Liver (tissue), 9 donors: ENCODE measurements around the gene FOLR1. TPM values are rescaled to one million over a fixed set of nuclear protein-coding genes. Genes with fewer than 3 reads are reported as not detected.

Source experiments
- DNase-seq: peaks from one replicate; pipeline ENCODE4 v3.0.0-alpha.2; 2017; ENCODE audit warnings: low spot score
- H3K27ac ChIP-seq, 2 donors: one replicate each; pipeline ENCODE4 v1.7.0; 2013; ENCODE audit warnings: inconsistent platforms in 2 of 2, low read length in 2 of 2, control low read depth in 1 of 2, low read depth in 1 of 2, mild to moderate bottlenecking in 1 of 2
- H3K27me3 ChIP-seq, 4 donors: one replicate each; pipeline versions ENCODE4 v1.6.1 to v1.7.0; 2013; ENCODE audit warnings: low read length in 3 of 4, inconsistent platforms in 1 of 4, mild to moderate bottlenecking in 1 of 4, moderate library complexity in 1 of 4; ENCODE audit not compliant: control insufficient read depth in 4 of 4, insufficient read depth in 4 of 4
- H3K36me3 ChIP-seq, 4 donors: one replicate each; pipeline versions ENCODE4 v1.6.1 to v1.7.0; 2013; ENCODE audit warnings: low read length in 3 of 4, mild to moderate bottlenecking in 3 of 4, low read depth in 1 of 4, moderate library complexity in 1 of 4; ENCODE audit not compliant: control insufficient read depth in 4 of 4, insufficient read depth in 3 of 4
- H3K4me1 ChIP-seq, 4 donors: one replicate each; pipeline versions ENCODE4 v1.6.1 to v1.7.0; 2013; ENCODE audit warnings: low read length in 3 of 4, mild to moderate bottlenecking in 3 of 4, moderate library complexity in 1 of 4; ENCODE audit not compliant: control insufficient read depth in 4 of 4, insufficient read depth in 4 of 4
- H3K4me3 ChIP-seq, 3 donors: one replicate each; pipeline versions ENCODE4 v1.6.1 to v1.7.0; 2013; ENCODE audit warnings: low read length in 3 of 3, control low read depth in 1 of 3, low read depth in 1 of 3, mild to moderate bottlenecking in 1 of 3
- H3K9ac ChIP-seq, 2 donors: one replicate each; pipeline ENCODE4 v1.7.0; 2013; ENCODE audit warnings: low read length in 2 of 2, mild to moderate bottlenecking in 2 of 2, moderate library complexity in 2 of 2, control low read depth in 1 of 2, low read depth in 1 of 2
- H3K9me3 ChIP-seq, 4 donors: one replicate each; pipeline versions ENCODE4 v1.6.1 to v1.7.0; 2013; ENCODE audit warnings: low read length in 3 of 4; ENCODE audit not compliant: control insufficient read depth in 4 of 4
- EGR1 ChIP-seq, 2 donors: IDR thresholded peaks; 2 replicates each; pipeline ENCODE4 v1.6.1; 2016 to 2018; ENCODE audit warnings: antibody characterized with exemption in 2 of 2, low read depth in 2 of 2
- FOXA1 ChIP-seq: IDR thresholded peaks from 2 replicates; pipeline ENCODE4 v1.6.1; 2016; ENCODE audit warnings: antibody characterized with exemption
- HNF4A ChIP-seq, 2 donors: conservative IDR thresholded peaks; 2 replicates each; pipeline ENCODE4 v1.6.1; 2016; ENCODE audit warnings: antibody characterized with exemption in 2 of 2, mild to moderate bottlenecking in 2 of 2
- HNF4G ChIP-seq: IDR thresholded peaks from 2 replicates; pipeline ENCODE4 v1.6.1; 2016; ENCODE audit warnings: antibody characterized with exemption
- JUND ChIP-seq, 2 donors: IDR thresholded peaks; 2 replicates each; pipeline ENCODE4 v1.6.1; 2016; ENCODE audit warnings: antibody characterized with exemption in 2 of 2
- RAD21 ChIP-seq, 2 donors: IDR thresholded peaks; 2 replicates each; pipeline ENCODE4 v1.6.1; 2016; ENCODE audit warnings: antibody characterized with exemption in 2 of 2, mild to moderate bottlenecking in 2 of 2
- RXRA ChIP-seq, 2 donors: IDR thresholded peaks; 2 replicates each; pipeline ENCODE4 v1.6.1; 2017 to 2018; ENCODE audit warnings: antibody characterized with exemption in 2 of 2, mild to moderate bottlenecking in 1 of 2
- TAF1 ChIP-seq: conservative IDR thresholded peaks from 2 replicates; pipeline ENCODE4 v1.6.1; 2016; ENCODE audit warnings: antibody characterized with exemption, mild to moderate bottlenecking
- WGBS: extraction: QIAGEN DNeasy Blood & Tissue Kit; methylation state at CpG from one replicate; pipeline ENCODE4 v1.1.7; 2013; 5-methylcytosine and 5-hydroxymethylcytosine counted together
- polyA plus RNA-seq, 2 donors: library from polyadenylated mRNA; stranded (reverse) in 1 of 2; unstranded in 1 of 2; fragments of 200-250 nt in 1 of 2; fragments of >200 nt in 1 of 2; fragmentation: Nextera tagmentation in 1 of 2; extraction: Ambion mirVana in 1 of 2; gene quantifications; one replicate each; pipeline versions ENCODE4 v1.2.1 to v1.2.3, GENCODE V29; 2013 to 2015
- total RNA-seq, 2 donors: library from RNA; depleted of rRNA; stranded (reverse); fragments of >200 nt; gene quantifications; one replicate each; pipeline ENCODE4 v1.2.3, GENCODE V29; 2014
- TF ChIP-seq, protein P1 (sequence below): IDR thresholded peaks from 2 replicates; pipeline ENCODE4 v1.6.1; 2016; ENCODE audit warnings: antibody characterized with exemption
- TF ChIP-seq, protein P2 (sequence below): IDR thresholded peaks from 2 replicates; pipeline ENCODE4 v1.6.1; 2016; ENCODE audit warnings: antibody characterized with exemption
- TF ChIP-seq, protein P3 (sequence below): IDR thresholded peaks from 2 replicates; pipeline ENCODE4 v1.6.1; 2016; ENCODE audit warnings: antibody characterized with exemption, mild to moderate bottlenecking
- TF ChIP-seq, protein P4 (sequence below): IDR thresholded peaks from 2 replicates; pipeline ENCODE4 v1.6.1; 2016; ENCODE audit warnings: antibody characterized with exemption
- TF ChIP-seq, protein P5 (sequence below): fragments of 150-350 bp; IDR thresholded peaks from 2 replicates; pipeline ENCODE4 v1.5.1; 2017; ENCODE audit warnings: improper control_type of control experiment, low read depth, low read length; ENCODE audit not compliant: missing input control
- donor health status: healthy.
- donor health status: healthy.
- donor health status: healthy.
- donor health status: healthy.
- donor health status: healthy.

Gene FOLR1
- total and polyA plus RNA-seq, 4 donors, result 0.06 to 0.21 (median 0.09) TPM; not detected in 1

DNA sequence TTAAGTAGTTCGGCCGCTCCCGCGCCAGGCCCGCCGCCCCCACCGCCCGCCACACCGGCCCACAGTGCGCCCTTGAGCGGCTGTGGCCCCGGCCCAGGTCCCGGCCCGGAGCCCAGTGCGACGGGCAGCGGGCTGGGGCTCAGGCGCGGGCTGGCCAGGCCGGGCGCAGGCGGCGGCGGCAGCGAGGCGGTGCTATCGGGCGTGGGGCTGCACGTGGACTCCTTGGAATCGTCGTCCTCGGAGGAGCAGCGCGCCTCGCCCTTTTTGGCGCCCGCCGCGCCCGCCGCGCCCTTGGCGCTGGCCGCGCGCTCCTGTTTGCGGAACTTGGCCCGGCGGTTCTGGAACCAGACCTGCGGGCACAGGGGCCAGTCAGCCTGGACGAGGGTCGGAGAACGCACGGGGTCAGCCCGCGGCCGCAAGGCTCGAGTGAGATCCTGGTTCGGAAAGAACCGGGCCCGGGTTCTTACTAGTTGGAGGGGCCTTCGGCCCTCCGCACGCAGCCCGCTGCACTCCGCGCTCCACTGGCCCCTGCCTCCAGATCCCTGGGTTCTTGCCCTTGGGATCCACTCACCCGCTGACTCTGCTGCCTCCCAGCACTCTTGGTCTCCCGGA, 48.0 kb downstream of the FOLR1 start:
- Histone ChIP-seq H3K27ac (no peak overlapping the region), H3K27me3 (peaks cover 0 to 10% (median 7%) of the 10 kb centered on the region in 4 donors), H3K9me3 (no peaks in the 10 kb centered on the region), H3K4me1 (peaks cover 9 to 22% (median 16%) of the 10 kb centered on the region in 4 donors), H3K9ac (no peak overlapping the region), H3K4me3 (peak overlapping the region in 1 of 3 donors; percentile 49), H3K36me3 (peaks cover 5 to 25% (median 8%) of the 10 kb centered on the region in 4 donors)
- no peak for TF ChIP-seq HNF4G
- TF ChIP-seq, protein P1, sequence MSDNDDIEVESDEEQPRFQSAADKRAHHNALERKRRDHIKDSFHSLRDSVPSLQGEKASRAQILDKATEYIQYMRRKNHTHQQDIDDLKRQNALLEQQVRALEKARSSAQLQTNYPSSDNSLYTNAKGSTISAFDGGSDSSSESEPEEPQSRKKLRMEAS, result no peak
- TF ChIP-seq, protein P2, sequence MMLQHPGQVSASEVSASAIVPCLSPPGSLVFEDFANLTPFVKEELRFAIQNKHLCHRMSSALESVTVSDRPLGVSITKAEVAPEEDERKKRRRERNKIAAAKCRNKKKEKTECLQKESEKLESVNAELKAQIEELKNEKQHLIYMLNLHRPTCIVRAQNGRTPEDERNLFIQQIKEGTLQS, result no peak
- WGBS, result 3% methylated on average over 69 of the region's 69 CpGs
- DNase-seq, result peak; percentile 34

DNA sequence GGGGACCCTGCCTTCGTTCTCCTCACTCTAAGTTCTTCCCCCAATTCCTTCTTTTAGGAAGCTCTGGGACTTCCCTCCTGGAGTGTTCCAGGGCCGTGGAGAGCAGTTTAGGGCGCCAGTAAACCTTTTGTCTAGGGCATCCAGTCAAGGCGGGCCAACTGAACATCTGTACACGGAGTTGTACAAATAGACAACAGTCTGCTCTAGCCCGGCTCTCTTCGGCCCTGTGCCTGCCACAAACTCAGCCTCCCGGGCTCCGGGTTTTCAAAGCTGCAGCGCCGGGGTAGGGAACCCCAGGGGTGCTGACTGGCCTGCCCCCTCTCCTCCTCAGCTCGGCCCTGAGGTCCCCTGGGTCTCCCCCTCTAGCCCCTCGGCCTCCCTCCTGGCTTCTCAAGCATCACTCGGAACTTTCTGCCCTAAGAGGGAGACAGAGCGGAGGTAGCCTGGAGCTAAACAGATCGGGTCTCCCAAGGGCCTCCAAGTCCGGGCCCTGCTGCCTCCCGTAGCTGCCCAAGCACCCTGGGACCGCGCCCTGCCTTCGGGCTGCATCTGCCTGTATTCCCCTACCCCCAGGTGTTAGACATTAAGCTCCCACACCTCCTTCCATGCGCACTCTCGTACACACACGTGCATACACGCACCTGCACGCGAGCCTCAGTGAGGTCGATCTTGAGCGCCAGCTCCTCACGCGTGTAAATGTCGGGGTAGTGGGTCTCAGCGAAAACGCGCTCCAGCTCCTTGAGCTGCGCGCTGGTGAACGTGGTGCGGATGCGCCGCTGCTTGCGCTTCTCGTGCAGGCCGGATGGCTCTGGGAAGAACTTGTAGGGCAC, 48.7 kb downstream of the FOLR1 start:
- DNase-seq, result no peak
- 7% methylated on average over 44 of the region's 44 CpGs for WGBS
- TF ChIP-seq RAD21 (IDR thresholded peaks at IDR 0.05) (no peak), TAF1 (no peak), JUND (IDR thresholded peaks at IDR 0.05) (no peak), HNF4G (no peak), FOXA1 (no peak), HNF4A (conservative IDR thresholded peaks at IDR 0.05) (no peak), EGR1 (IDR thresholded peaks at IDR 0.05; ENCODE audit: low read depth in 2 of 2) (no peak), RXRA (IDR thresholded peaks at IDR 0.05) (no peak)
- TF ChIP-seq, protein P3, sequence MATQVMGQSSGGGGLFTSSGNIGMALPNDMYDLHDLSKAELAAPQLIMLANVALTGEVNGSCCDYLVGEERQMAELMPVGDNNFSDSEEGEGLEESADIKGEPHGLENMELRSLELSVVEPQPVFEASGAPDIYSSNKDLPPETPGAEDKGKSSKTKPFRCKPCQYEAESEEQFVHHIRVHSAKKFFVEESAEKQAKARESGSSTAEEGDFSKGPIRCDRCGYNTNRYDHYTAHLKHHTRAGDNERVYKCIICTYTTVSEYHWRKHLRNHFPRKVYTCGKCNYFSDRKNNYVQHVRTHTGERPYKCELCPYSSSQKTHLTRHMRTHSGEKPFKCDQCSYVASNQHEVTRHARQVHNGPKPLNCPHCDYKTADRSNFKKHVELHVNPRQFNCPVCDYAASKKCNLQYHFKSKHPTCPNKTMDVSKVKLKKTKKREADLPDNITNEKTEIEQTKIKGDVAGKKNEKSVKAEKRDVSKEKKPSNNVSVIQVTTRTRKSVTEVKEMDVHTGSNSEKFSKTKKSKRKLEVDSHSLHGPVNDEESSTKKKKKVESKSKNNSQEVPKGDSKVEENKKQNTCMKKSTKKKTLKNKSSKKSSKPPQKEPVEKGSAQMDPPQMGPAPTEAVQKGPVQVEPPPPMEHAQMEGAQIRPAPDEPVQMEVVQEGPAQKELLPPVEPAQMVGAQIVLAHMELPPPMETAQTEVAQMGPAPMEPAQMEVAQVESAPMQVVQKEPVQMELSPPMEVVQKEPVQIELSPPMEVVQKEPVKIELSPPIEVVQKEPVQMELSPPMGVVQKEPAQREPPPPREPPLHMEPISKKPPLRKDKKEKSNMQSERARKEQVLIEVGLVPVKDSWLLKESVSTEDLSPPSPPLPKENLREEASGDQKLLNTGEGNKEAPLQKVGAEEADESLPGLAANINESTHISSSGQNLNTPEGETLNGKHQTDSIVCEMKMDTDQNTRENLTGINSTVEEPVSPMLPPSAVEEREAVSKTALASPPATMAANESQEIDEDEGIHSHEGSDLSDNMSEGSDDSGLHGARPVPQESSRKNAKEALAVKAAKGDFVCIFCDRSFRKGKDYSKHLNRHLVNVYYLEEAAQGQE, result no peak
- TF ChIP-seq, protein P4, sequence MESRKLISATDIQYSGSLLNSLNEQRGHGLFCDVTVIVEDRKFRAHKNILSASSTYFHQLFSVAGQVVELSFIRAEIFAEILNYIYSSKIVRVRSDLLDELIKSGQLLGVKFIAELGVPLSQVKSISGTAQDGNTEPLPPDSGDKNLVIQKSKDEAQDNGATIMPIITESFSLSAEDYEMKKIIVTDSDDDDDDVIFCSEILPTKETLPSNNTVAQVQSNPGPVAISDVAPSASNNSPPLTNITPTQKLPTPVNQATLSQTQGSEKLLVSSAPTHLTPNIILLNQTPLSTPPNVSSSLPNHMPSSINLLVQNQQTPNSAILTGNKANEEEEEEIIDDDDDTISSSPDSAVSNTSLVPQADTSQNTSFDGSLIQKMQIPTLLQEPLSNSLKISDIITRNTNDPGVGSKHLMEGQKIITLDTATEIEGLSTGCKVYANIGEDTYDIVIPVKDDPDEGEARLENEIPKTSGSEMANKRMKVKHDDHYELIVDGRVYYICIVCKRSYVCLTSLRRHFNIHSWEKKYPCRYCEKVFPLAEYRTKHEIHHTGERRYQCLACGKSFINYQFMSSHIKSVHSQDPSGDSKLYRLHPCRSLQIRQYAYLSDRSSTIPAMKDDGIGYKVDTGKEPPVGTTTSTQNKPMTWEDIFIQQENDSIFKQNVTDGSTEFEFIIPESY, result no peak
- TF ChIP-seq, protein P5, sequence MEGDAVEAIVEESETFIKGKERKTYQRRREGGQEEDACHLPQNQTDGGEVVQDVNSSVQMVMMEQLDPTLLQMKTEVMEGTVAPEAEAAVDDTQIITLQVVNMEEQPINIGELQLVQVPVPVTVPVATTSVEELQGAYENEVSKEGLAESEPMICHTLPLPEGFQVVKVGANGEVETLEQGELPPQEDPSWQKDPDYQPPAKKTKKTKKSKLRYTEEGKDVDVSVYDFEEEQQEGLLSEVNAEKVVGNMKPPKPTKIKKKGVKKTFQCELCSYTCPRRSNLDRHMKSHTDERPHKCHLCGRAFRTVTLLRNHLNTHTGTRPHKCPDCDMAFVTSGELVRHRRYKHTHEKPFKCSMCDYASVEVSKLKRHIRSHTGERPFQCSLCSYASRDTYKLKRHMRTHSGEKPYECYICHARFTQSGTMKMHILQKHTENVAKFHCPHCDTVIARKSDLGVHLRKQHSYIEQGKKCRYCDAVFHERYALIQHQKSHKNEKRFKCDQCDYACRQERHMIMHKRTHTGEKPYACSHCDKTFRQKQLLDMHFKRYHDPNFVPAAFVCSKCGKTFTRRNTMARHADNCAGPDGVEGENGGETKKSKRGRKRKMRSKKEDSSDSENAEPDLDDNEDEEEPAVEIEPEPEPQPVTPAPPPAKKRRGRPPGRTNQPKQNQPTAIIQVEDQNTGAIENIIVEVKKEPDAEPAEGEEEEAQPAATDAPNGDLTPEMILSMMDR, result no peak
- no peak overlapping the region for H3K27ac ChIP-seq
- no peak overlapping the region for H3K4me3 ChIP-seq
- peaks cover 9 to 22% (median 16%) of the 10 kb centered on the region in 4 donors for H3K4me1 ChIP-seq
- H3K9ac ChIP-seq, result no peak overlapping the region
- peaks cover 2 to 20% (median 7%) of the 10 kb centered on the region in 4 donors for H3K36me3 ChIP-seq
- no peaks in the 10 kb centered on the region for H3K9me3 ChIP-seq
- H3K27me3 ChIP-seq, result peaks cover 0 to 11% (median 9%) of the 10 kb centered on the region in 4 donors
